ENCODE data around the gene NPR2. TPM values are rescaled to one million over a fixed set of nuclear protein-coding genes. Genes with fewer than 3 reads are reported as not detected.
A peak's percentile ranks its signal among the peaks of the same experiment; 100 is the strongest.

The NPR2 gene
- total and polyA plus RNA-seq, 2 of the 13 experiments (the other 11 are each of a cell fraction or from before 2014, with no cell fraction given): 7.4 to 9.4 TPM

GRCh38 chr9:35834260-35835215, 43.1 kb downstream of the NPR2 start (continued):
- TF ChIP-seq, protein P1, sequence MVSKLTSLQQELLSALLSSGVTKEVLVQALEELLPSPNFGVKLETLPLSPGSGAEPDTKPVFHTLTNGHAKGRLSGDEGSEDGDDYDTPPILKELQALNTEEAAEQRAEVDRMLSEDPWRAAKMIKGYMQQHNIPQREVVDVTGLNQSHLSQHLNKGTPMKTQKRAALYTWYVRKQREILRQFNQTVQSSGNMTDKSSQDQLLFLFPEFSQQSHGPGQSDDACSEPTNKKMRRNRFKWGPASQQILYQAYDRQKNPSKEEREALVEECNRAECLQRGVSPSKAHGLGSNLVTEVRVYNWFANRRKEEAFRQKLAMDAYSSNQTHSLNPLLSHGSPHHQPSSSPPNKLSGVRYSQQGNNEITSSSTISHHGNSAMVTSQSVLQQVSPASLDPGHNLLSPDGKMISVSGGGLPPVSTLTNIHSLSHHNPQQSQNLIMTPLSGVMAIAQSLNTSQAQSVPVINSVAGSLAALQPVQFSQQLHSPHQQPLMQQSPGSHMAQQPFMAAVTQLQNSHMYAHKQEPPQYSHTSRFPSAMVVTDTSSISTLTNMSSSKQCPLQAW (CRISPR knock-in tag; IDR thresholded peaks at IDR 0.05): no peak; the same call in 1 of the 2 replicates
- TF ChIP-seq SAP130 (CRISPR knock-in tag; IDR thresholded peaks at IDR 0.05; ENCODE audit: low read depth) (peak; percentile 50), HMG20A (CRISPR knock-in tag; IDR thresholded peaks at IDR 0.05; ENCODE audit: borderline replicate concordance) (peak; percentile 55; the same call in 1 of the 2 replicates), NR2F6 (IDR thresholded peaks at IDR 0.05) (peak; percentile 97), NR2F6 (CRISPR knock-in tag; IDR thresholded peaks at IDR 0.05) (peak; percentile 97), YEATS4 (CRISPR knock-in tag; IDR thresholded peaks at IDR 0.05; ENCODE audit: borderline replicate concordance) (no peak), XBP1 (CRISPR knock-in tag; IDR thresholded peaks at IDR 0.05) (no peak), LCORL (IDR thresholded peaks at IDR 0.05) (no peak), LCORL (CRISPR knock-in tag; IDR thresholded peaks at IDR 0.05) (0 out of 2 replicates have a peak, but pooled peaks have one; percentile 18), BHLHE40 (IDR thresholded peaks at IDR 0.05; ENCODE audit: low read length) (peak; percentile 76; the same call in 1 of the 2 replicates), ZSCAN30 (CRISPR knock-in tag; IDR thresholded peaks at IDR 0.05) (no peak), TP53 (CRISPR knock-in tag; conservative IDR thresholded peaks at IDR 0.05) (no peak), ZNF570 (CRISPR knock-in tag; IDR thresholded peaks at IDR 0.05; ENCODE audit: borderline replicate concordance) (no peak), ZNF687 (CRISPR knock-in tag; IDR thresholded peaks at IDR 0.05) (peak; percentile 30; the same call in 1 of the 2 replicates), HOXA5 (CRISPR knock-in tag; IDR thresholded peaks at IDR 0.05) (no peak), ZBTB7A (CRISPR knock-in tag; IDR thresholded peaks at IDR 0.05) (no peak), GABPB1 (CRISPR knock-in tag; IDR thresholded peaks at IDR 0.05) (peak; percentile 88), PHF20 (CRISPR knock-in tag; IDR thresholded peaks at IDR 0.05) (peak; percentile 48; the same call in 1 of the 2 replicates), ZNF629 (CRISPR knock-in tag; conservative IDR thresholded peaks at IDR 0.05) (no peak)
- TF ChIP-seq, protein P2, sequence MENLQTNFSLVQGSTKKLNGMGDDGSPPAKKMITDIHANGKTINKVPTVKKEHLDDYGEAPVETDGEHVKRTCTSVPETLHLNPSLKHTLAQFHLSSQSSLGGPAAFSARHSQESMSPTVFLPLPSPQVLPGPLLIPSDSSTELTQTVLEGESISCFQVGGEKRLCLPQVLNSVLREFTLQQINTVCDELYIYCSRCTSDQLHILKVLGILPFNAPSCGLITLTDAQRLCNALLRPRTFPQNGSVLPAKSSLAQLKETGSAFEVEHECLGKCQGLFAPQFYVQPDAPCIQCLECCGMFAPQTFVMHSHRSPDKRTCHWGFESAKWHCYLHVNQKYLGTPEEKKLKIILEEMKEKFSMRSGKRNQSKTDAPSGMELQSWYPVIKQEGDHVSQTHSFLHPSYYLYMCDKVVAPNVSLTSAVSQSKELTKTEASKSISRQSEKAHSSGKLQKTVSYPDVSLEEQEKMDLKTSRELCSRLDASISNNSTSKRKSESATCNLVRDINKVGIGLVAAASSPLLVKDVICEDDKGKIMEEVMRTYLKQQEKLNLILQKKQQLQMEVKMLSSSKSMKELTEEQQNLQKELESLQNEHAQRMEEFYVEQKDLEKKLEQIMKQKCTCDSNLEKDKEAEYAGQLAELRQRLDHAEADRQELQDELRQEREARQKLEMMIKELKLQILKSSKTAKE (CRISPR knock-in tag; IDR thresholded peaks at IDR 0.05; ENCODE audit: borderline replicate concordance): 0 out of 2 replicates have a peak, but pooled peaks have one; percentile 27
- TF ChIP-seq, protein P3, sequence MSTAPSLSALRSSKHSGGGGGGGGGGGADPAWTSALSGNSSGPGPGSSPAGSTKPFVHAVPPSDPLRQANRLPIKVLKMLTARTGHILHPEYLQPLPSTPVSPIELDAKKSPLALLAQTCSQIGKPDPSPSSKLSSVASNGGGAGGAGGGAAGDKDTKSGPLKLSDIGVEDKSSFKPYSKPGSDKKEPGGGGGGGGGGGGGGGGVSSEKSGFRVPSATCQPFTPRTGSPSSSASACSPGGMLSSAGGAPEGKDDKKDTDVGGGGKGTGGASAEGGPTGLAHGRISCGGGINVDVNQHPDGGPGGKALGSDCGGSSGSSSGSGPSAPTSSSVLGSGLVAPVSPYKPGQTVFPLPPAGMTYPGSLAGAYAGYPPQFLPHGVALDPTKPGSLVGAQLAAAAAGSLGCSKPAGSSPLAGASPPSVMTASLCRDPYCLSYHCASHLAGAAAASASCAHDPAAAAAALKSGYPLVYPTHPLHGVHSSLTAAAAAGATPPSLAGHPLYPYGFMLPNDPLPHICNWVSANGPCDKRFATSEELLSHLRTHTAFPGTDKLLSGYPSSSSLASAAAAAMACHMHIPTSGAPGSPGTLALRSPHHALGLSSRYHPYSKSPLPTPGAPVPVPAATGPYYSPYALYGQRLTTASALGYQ (CRISPR knock-in tag; IDR thresholded peaks at IDR 0.05): no peak
